ENCODE data around the gene TTC28. TPM values are rescaled to one million over a fixed set of nuclear protein-coding genes. Genes with fewer than 3 reads are reported as not detected.

Gene TTC28
- total RNA-seq, 2 donors from 2014 or later, result 94.2 to 170 TPM

GRCh38 chr22:27989758-27990450 lies 689.7 kb downstream of the TTC28 start:
- Histone ChIP-seq H3K27ac (no peak overlapping the region), H3K9me3 (no peaks in the 10 kb centered on the region), H3K36me3 (peaks cover 14% of the 10 kb centered on the region), H3K4me1 (ENCODE audit: control insufficient read depth in 1 of 2, low read depth in 2 of 2) (peaks cover 3 to 14% of the 10 kb centered on the region in 2 donors), H3K4me3 (no peak overlapping the region), H3K27me3 (replicated peaks; ENCODE audit: insufficient read depth) (no peaks in the 10 kb centered on the region)
- TF ChIP-seq CTCF (IDR thresholded peaks at IDR 0.05), result no peak
- no peak for DNase-seq (ENCODE audit: low spot score)
- no peak for ATAC-seq (ENCODE audit: insufficient number of reproducible peaks, low FRiP score, low read depth)

- no peak for DNase-seq (ENCODE audit: low spot score)
- Histone ChIP-seq H3K27me3 (replicated peaks; ENCODE audit: insufficient read depth) (no peaks in the 10 kb centered on the region), H3K36me3 (peaks cover 19% of the 10 kb centered on the region), H3K4me3 (no peak overlapping the region), H3K4me1 (ENCODE audit: control insufficient read depth in 1 of 2, low read depth in 2 of 2) (peaks cover 3 to 14% of the 10 kb centered on the region in 2 donors), H3K9me3 (no peaks in the 10 kb centered on the region), H3K27ac (no peak overlapping the region)
- no peak for TF ChIP-seq CTCF (IDR thresholded peaks at IDR 0.05)
- no peak for ATAC-seq (ENCODE audit: insufficient number of reproducible peaks, low FRiP score, low read depth)
Measured at GRCh38 chr22:27988704-27989103, 690.9 kb downstream of the TTC28 start.

GRCh38 chr22:27987557-27987956 lies 692.1 kb downstream of the TTC28 start:
- H3K27me3 ChIP-seq (replicated peaks; ENCODE audit: insufficient read depth), result no peaks in the 10 kb centered on the region
- no peak overlapping the region for H3K27ac ChIP-seq
- no peaks in the 10 kb centered on the region for H3K9me3 ChIP-seq
- no peak for ATAC-seq (ENCODE audit: insufficient number of reproducible peaks, low FRiP score, low read depth)
- no peak for DNase-seq (ENCODE audit: low spot score)
- peaks cover 21% of the 10 kb centered on the region for H3K36me3 ChIP-seq
- TF ChIP-seq CTCF (IDR thresholded peaks at IDR 0.05), result no peak
- H3K4me3 ChIP-seq, result no peak overlapping the region
- H3K4me1 ChIP-seq (ENCODE audit: control insufficient read depth in 1 of 2, low read depth in 2 of 2), result peaks cover 3 to 14% of the 10 kb centered on the region in 2 donors

GRCh38 chr22:27986937-27987336 lies 692.7 kb downstream of the TTC28 start:
- H3K27ac ChIP-seq, result no peak overlapping the region
- peaks cover 3 to 14% of the 10 kb centered on the region in 2 donors for H3K4me1 ChIP-seq (ENCODE audit: control insufficient read depth in 1 of 2, low read depth in 2 of 2)
- H3K36me3 ChIP-seq, result peaks cover 22% of the 10 kb centered on the region
- DNase-seq (ENCODE audit: low spot score) (no peak), ATAC-seq (ENCODE audit: insufficient number of reproducible peaks, low FRiP score, low read depth) (no peak)
- no peaks in the 10 kb centered on the region for H3K9me3 ChIP-seq
- H3K4me3 ChIP-seq, result no peak overlapping the region
- H3K27me3 ChIP-seq (replicated peaks; ENCODE audit: insufficient read depth), result no peaks in the 10 kb centered on the region
- TF ChIP-seq CTCF (IDR thresholded peaks at IDR 0.05), result no peak

- Histone ChIP-seq H3K4me1 (ENCODE audit: control insufficient read depth in 1 of 2, low read depth in 2 of 2) (peaks cover 3 to 11% of the 10 kb centered on the region in 2 donors), H3K9me3 (no peaks in the 10 kb centered on the region), H3K27ac (no peak overlapping the region), H3K27me3 (replicated peaks; ENCODE audit: insufficient read depth) (no peaks in the 10 kb centered on the region), H3K4me3 (no peak overlapping the region), H3K36me3 (peaks cover 24% of the 10 kb centered on the region)
- no peak for TF ChIP-seq CTCF (IDR thresholded peaks at IDR 0.05)
- no peak for DNase-seq (ENCODE audit: low spot score)
- no peak for ATAC-seq (ENCODE audit: insufficient number of reproducible peaks, low FRiP score, low read depth)
Measured at GRCh38 chr22:27986459-27986858, 693.2 kb downstream of the TTC28 start.

Data from thoracic aorta (tissue), 2 donors.